Keratinocyte (primary cell): ENCODE results near the gene INPP4B.

ENCODE experiments used
- CTCF ChIP-seq, 3 experiments: IDR thresholded peaks in 1 of 3; conservative IDR thresholded peaks in 1 of 3; optimal IDR thresholded peaks in 1 of 3; 2 replicates in 2 of 3; 3 replicates in 1 of 3; pipeline versions ENCODE3 to v1.5.1; 2011; ENCODE audit warnings: low read length in 3 of 3, mild to moderate bottlenecking in 3 of 3, moderate library complexity in 2 of 3, control low read depth in 1 of 3, inconsistent platforms in 1 of 3; ENCODE audit not compliant: insufficient read depth in 2 of 3; ENCODE audit errors: extremely low read depth in 1 of 3
- EZH2 ChIP-seq: IDR thresholded peaks from one replicate; pipeline ENCODE4 v1.6.1; 2012; ENCODE audit warnings: inconsistent platforms, mild to moderate bottlenecking, low read length, moderate library complexity

GRCh38 chr4:142826503-142827241 is 19.4 kb downstream of the INPP4B start:
- TF ChIP-seq CTCF (optimal IDR thresholded peaks at IDR 0.05 in 1 of 3, IDR thresholded peaks at IDR 0.05 in 1 of 3, conservative IDR thresholded peaks at IDR 0.05 in 1 of 3; ENCODE audit: extremely low read depth in 1 of 3, insufficient read depth in 2 of 3, low read length in 3 of 3) (no peak), EZH2 (no peak)
